COLO829 (cell line): ENCODE results near the gene SNRPD3.
A peak's percentile ranks its signal among the peaks of the same experiment; 100 is the strongest.
"Not testable (repeated sequence)": the region's sequence is repeated elsewhere in the genome, so short reads cannot be mapped to it uniquely, and the experiment has no call there.

ENCODE experiments used
- DNase-seq: peaks from one replicate; pipeline ENCODE4 v3.0.0; 2012; ENCODE audit warnings: low spot score

SNRPD3 gene

GRCh38 chr22:24592851-24593558 is 37.2 kb downstream of the SNRPD3 start, which contains the start of gene LRRC75B:
TSS of gene LRRC75B (minus strand) at chr22:24593073. CDS start at chr22:24593039, 34 bp downstream.
- peak; percentile 15 for DNase-seq

GRCh38 chr22:24593559-24593835 is 37.7 kb downstream of the SNRPD3 start:
- DNase-seq = not testable (repeated sequence)

GRCh38 chr22:24593836-24594568 is 38.2 kb downstream of the SNRPD3 start:
- no peak for DNase-seq

- DNase-seq = no peak
Measured at GRCh38 chr22:24594569-24595120, 38.8 kb downstream of the SNRPD3 start.

GRCh38 chr22:24595228-24595627 is 39.4 kb downstream of the SNRPD3 start:
- no peak for DNase-seq

GRCh38 chr22:24595863-24596262 is 40.1 kb downstream of the SNRPD3 start:
- no peak for DNase-seq

- DNase-seq = not testable (repeated sequence)
Measured at GRCh38 chr22:24597076-24597475, 41.3 kb downstream of the SNRPD3 start.

GRCh38 chr22:24599514-24599913 is 43.7 kb downstream of the SNRPD3 start:
- DNase-seq = no peak

GRCh38 chr22:24599958-24600715 is 44.3 kb downstream of the SNRPD3 start:
- DNase-seq = not testable (repeated sequence)

- no peak for DNase-seq
Measured at GRCh38 chr22:24601217-24602104, 45.7 kb downstream of the SNRPD3 start.

- not testable (repeated sequence) for DNase-seq
Measured at GRCh38 chr22:24602105-24602749, 46.4 kb downstream of the SNRPD3 start.

GRCh38 chr22:24602847-24603769 is 47.3 kb downstream of the SNRPD3 start, which contains the start of gene GGT1:
TSS of gene GGT1 (plus strand) at chr22:24603193. CDS start at chr22:24611082, 7,889 bp downstream.
- DNase-seq = not testable (repeated sequence)

GRCh38 chr22:24603770-24604629 is 48.2 kb downstream of the SNRPD3 start:
- DNase-seq = not testable (repeated sequence)

GRCh38 chr22:24606340-24606739 is 50.5 kb downstream of the SNRPD3 start:
- not testable (repeated sequence) for DNase-seq

- not testable (repeated sequence) for DNase-seq
Measured at GRCh38 chr22:24607429-24607983, 51.7 kb downstream of the SNRPD3 start.

- DNase-seq = not testable (repeated sequence)
Measured at GRCh38 chr22:24608327-24608726, 52.5 kb downstream of the SNRPD3 start.

GRCh38 chr22:24609888-24610287 is 54.1 kb downstream of the SNRPD3 start:
- not testable (repeated sequence) for DNase-seq

- not testable (repeated sequence) for DNase-seq
Measured at GRCh38 chr22:24614794-24615193, 59.0 kb downstream of the SNRPD3 start.
